HUES6 (cell line): ENCODE results near the gene TNNI3.
"Not testable (repeated sequence)": the region's sequence is repeated elsewhere in the genome, so short reads cannot be mapped to it uniquely, and the experiment has no call there.

Experiments used
- H3K27ac ChIP-seq: 2 replicates; pipeline ENCODE4 v1.7.0; 2013; ENCODE audit warnings: low read depth, mild to moderate bottlenecking, low read length, inconsistent platforms
- H3K27me3 ChIP-seq: 2 replicates; pipeline ENCODE4 v1.6.1; 2013; ENCODE audit warnings: low read length; ENCODE audit not compliant: control insufficient read depth, insufficient read depth
- H3K36me3 ChIP-seq: 2 replicates; pipeline ENCODE4 v1.6.1; 2013; ENCODE audit warnings: low read length; ENCODE audit not compliant: control insufficient read depth, insufficient read depth
- H3K4me1 ChIP-seq: 2 replicates; pipeline ENCODE4 v1.6.1; 2013; ENCODE audit warnings: low read length; ENCODE audit not compliant: control insufficient read depth, insufficient read depth
- H3K4me3 ChIP-seq: 2 replicates; pipeline ENCODE4 v1.5.1; 2013; ENCODE audit warnings: low read depth, low read length
- H3K9ac ChIP-seq: one replicate; pipeline ENCODE4 v1.6.1; 2013; ENCODE audit warnings: mild to moderate bottlenecking, low read length
- H3K9me3 ChIP-seq: 2 replicates; pipeline ENCODE4 v1.6.1; 2013; ENCODE audit warnings: low read depth, low read length; ENCODE audit not compliant: control insufficient read depth, insufficient read depth

The TNNI3 gene

DNA sequence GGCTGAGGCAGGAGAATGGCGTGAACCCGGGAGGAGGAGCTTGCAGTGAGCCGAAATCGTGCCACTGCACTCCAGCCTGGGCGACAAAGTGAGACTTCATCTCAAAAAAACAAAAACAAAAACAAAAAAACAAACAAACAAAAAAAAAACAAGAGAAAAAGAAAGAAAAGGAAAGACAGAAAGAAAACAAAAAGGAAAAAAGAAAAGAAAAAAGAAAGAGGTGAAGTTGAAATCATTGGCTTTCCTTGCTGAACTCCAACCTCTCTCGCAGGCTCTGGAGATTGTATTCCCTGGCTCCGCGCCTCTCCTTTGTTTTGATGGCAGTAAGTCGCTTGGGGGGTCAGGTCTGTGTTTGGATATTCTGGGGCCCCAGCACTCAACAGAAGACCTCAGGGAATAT lies 14.8 kb upstream of the TNNI3 start:
- H3K9me3 ChIP-seq, H3K36me3 ChIP-seq, H3K27ac ChIP-seq, H3K9ac ChIP-seq: not testable (repeated sequence)
- peaks cover 84% of the 10 kb centered on the region for H3K27me3 ChIP-seq
- peak overlapping the region; percentile 77 for H3K4me3 ChIP-seq
- H3K4me1 ChIP-seq, result peaks cover 17% of the 10 kb centered on the region

- H3K4me1 ChIP-seq, result peaks cover 12% of the 10 kb centered on the region; the same call in 1 of the 2 replicates
- peaks cover 79% of the 10 kb centered on the region for H3K27me3 ChIP-seq
- H3K9ac ChIP-seq, result no peak overlapping the region
- no peak overlapping the region for H3K27ac ChIP-seq
- no peak overlapping the region for H3K4me3 ChIP-seq
- H3K9me3 ChIP-seq, result no peaks in the 10 kb centered on the region
- H3K36me3 ChIP-seq, result no peaks in the 10 kb centered on the region
These were observed 13.9 kb upstream of the TNNI3 start for GRCh38 chr19:55171440-55171839.

DNA sequence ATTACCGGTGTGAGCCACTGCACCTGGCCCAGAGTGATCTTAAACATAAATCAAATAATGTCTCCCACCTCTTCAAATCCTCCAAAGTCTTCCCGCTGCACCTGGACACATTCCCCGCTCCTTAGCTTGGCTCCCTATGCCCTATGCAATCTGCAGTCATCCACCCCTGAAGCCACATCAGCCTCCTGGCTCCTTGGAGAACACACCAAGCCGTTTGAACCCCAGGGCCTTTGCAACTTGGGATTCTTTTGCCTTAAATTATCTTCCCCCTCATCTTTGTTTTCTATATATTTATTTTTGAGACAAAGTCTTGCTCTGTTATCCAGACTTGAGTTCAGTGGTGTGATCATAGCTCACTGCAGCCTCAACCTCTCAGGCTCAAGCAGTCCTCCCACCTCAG lies 11.6 kb upstream of the TNNI3 start:
- Histone ChIP-seq H3K36me3 (no peaks in the 10 kb centered on the region), H3K4me1 (peaks cover 7% of the 10 kb centered on the region; the same call in 1 of the 2 replicates), H3K9ac (no peak overlapping the region), H3K4me3 (no peak overlapping the region), H3K9me3 (no peaks in the 10 kb centered on the region), H3K27ac (no peak overlapping the region), H3K27me3 (peaks cover 56% of the 10 kb centered on the region)

- Histone ChIP-seq H3K27ac (peak within 1 kb of the TSS; percentile 93), H3K9me3 (no peaks in the 10 kb centered on the region), H3K27me3 (peaks cover 50% of the 10 kb centered on the region), H3K9ac (peak within 1 kb of the TSS; percentile 88), H3K36me3 (no peaks in the 10 kb centered on the region), H3K4me3 (peak within 1 kb of the TSS; percentile 67), H3K4me1 (no peaks in the 10 kb centered on the region; the same call in 1 of the 2 replicates)
These were observed 9.2 kb upstream of the TNNI3 start, which contains the start of gene DNAAF3 for GRCh38 chr19:55166530-55167268. DNAAF3 (minus strand) TSS chr19:55166613; CDS start chr19:55166413, 200 bp downstream.

- no peak overlapping the region for H3K9ac ChIP-seq
- no peaks in the 10 kb centered on the region for H3K36me3 ChIP-seq
- H3K4me3 ChIP-seq, result peak overlapping the region; percentile 67
- no peaks in the 10 kb centered on the region for H3K9me3 ChIP-seq
- H3K27ac ChIP-seq, result no peak overlapping the region
- peaks cover 50% of the 10 kb centered on the region for H3K27me3 ChIP-seq
- no peaks in the 10 kb centered on the region; the same call in 1 of the 2 replicates for H3K4me1 ChIP-seq
These were observed 8.5 kb upstream of the TNNI3 start for GRCh38 chr19:55165952-55166529.

DNA sequence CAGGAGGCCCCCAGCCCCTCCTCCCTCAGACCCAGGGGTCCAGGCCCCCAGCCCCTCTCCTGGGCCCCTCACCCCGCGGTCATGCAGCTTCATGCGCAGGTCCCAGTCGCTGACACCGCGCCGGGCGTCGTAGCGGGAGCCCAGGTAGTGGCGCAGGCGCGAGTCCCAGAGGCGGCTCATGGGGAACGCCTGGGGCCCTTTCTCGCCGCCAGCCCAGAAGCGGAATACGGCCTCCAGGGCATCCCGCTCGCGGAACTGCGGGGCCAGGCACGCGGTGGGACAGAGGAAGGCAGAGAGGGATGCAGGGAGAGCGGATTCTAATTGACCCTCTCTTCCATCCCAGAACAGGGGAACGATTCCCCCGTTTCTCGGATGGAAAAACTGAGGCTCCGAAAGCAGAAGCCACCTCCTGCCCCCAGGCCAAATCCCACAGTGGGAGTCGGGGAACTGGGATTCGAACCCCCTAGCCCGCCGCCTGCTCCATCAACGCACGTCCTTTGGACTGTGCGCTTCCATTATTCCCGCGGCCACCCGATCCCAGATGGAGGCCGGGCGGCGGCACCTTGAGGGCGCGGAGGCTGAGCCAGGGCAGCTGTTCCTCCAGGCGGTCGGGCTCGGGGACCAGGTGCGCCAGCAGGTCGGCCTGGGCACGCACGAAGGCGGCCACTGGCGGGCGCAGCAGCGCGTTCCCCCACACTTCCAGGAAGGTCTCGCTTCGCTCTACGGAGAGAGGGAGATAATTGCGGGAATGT lies 4.2 kb upstream of the TNNI3 start:
- Histone ChIP-seq H3K4me1 (peaks cover 25% of the 10 kb centered on the region), H3K9me3 (no peaks in the 10 kb centered on the region), H3K36me3 (no peaks in the 10 kb centered on the region), H3K9ac (no peak overlapping the region), H3K4me3 (peak overlapping the region; percentile 60), H3K27ac (no peak overlapping the region), H3K27me3 (peaks cover 31% of the 10 kb centered on the region)

DNA sequence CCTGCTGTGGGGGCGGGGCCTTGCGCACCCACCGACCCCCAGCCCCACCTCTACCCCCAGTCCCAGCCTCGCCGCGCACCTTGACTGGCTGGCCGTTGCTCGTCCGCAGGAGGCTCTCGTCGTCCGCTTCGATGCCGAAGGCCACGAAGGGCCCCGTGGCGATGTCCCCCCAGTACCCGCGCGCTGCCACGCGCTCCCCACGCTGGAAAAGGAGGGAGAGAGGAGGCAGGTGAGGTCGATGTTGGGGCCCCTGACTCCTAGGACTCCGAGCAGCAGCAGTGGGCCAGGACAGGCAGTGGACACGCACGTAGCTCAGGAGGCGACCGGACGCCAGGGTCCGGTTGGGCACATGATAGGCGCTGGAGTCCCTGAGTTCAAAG lies 3.4 kb upstream of the TNNI3 start:
- no peak overlapping the region for H3K9ac ChIP-seq
- peaks cover 31% of the 10 kb centered on the region for H3K27me3 ChIP-seq
- peaks cover 25% of the 10 kb centered on the region for H3K4me1 ChIP-seq

GRCh38 chr19:55160128-55160985 lies 2.8 kb upstream of the TNNI3 start:
- Histone ChIP-seq H3K27ac (no peak overlapping the region), H3K27me3 (peaks cover 31% of the 10 kb centered on the region), H3K9ac (no peak overlapping the region), H3K4me1 (peaks cover 25% of the 10 kb centered on the region), H3K36me3 (no peaks in the 10 kb centered on the region), H3K9me3 (no peaks in the 10 kb centered on the region), H3K4me3 (peak overlapping the region; percentile 60)

More for the DNA sequence above, 3.4 kb upstream of the TNNI3 start:
- peak overlapping the region; percentile 60 for H3K4me3 ChIP-seq
- H3K9me3 ChIP-seq, result no peaks in the 10 kb centered on the region
- H3K36me3 ChIP-seq, result no peaks in the 10 kb centered on the region
- H3K27ac ChIP-seq, result no peak overlapping the region

DNA sequence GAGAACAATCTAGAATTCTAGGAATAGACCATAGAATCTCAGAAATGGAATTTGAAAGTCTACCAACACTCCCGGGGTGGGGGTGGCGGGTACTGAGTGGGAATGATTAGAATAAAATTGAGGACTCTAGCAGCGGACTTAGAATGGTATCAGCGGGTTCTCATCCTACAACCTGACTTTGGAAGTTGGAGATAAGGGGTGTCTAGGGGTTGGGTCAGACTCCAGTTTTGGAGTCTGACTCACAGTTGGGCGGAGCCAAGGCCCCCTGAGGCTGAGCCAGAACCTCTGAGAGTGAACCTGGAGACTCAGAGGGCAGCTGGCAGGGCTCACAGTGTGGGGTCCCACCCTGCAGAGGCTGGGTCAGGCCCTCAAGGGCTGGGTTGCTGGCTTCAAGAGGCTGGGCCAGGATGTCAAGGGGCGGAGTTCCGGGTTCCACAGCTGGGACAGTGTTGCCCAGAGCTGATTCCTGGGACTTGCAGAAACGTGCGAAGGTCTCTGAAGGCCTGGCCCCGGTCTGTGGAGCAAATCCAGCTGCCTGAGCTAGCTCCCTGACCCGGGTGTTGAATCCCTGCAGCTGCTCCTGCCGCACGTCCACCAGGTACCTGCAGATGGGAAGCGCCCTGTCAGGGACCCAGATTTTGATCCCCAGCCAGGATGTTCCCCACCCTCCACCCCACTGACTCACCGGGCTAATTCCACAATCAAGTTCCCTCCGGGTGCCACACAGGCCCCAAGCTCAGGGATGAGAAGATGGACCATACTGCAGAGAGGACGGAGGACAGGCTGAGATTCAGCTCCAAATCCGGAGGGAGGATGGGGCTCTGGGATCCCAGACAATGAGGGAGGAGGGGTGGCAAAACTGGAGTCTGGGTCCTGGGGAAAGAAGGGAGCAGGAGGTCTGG lies 1.6 kb upstream of the TNNI3 start:
- peaks cover 25% of the 10 kb centered on the region for H3K4me1 ChIP-seq

GRCh38 chr19:55158423-55158822 lies 891 bp upstream of the TNNI3 start:
- H3K4me1 ChIP-seq, result peaks cover 25% of the 10 kb centered on the region
- H3K36me3 ChIP-seq, result 0 out of 2 replicates have a peak, but pooled peaks cover 2% of the 10 kb centered on the region
- H3K9me3 ChIP-seq, result no peaks in the 10 kb centered on the region
- no peak overlapping the region for H3K4me3 ChIP-seq
- peaks cover 29% of the 10 kb centered on the region for H3K27me3 ChIP-seq
- no peak overlapping the region for H3K27ac ChIP-seq
- no peak overlapping the region for H3K9ac ChIP-seq

More for the DNA sequence above, 1.6 kb upstream of the TNNI3 start:
- Histone ChIP-seq H3K27me3 (peaks cover 31% of the 10 kb centered on the region), H3K9ac (no peak overlapping the region), H3K4me3 (peak overlapping the region; percentile 22; the same call in 1 of the 2 replicates), H3K27ac (no peak overlapping the region), H3K9me3 (no peaks in the 10 kb centered on the region), H3K36me3 (no peaks in the 10 kb centered on the region)
